ENCODE measurements around the gene C5AR1.
"Not testable (repeated sequence)": the region's sequence is repeated elsewhere in the genome, so short reads cannot be mapped to it uniquely, and the experiment has no call there.

Gene C5AR1

GRCh38 chr19:47309608-47310007 lies at the start of gene C5AR1:
Gene C5AR1 (plus strand): TSS chr19:47309861. CDS start chr19:47309896, 35 bp downstream.
- DNase-seq = peak in 1 of 2 experiments; percentile 7

- DNase-seq = no peak
Measured at GRCh38 chr19:47260476-47260875, 49.2 kb upstream of the C5AR1 start.

- DNase-seq = not testable (repeated sequence)
Measured at GRCh38 chr19:47261946-47262793, 47.5 kb upstream of the C5AR1 start.

GRCh38 chr19:47264629-47265028 lies 45.0 kb upstream of the C5AR1 start:
- DNase-seq = no peak

GRCh38 chr19:47266401-47266941 lies 43.2 kb upstream of the C5AR1 start:
- no peak for DNase-seq

- no peak for DNase-seq
Measured at GRCh38 chr19:47267350-47267759, 42.3 kb upstream of the C5AR1 start.

GRCh38 chr19:47268028-47268427 lies 41.6 kb upstream of the C5AR1 start:
- no peak for DNase-seq

GRCh38 chr19:47269596-47269995 lies 40.1 kb upstream of the C5AR1 start:
- no peak for DNase-seq

GRCh38 chr19:47270408-47270807 lies 39.3 kb upstream of the C5AR1 start:
- DNase-seq = no peak

GRCh38 chr19:47271949-47272348 lies 37.7 kb upstream of the C5AR1 start:
- DNase-seq = no peak

- DNase-seq = no peak
Measured at GRCh38 chr19:47272448-47273312, 37.0 kb upstream of the C5AR1 start.

GRCh38 chr19:47273313-47274070 lies 36.2 kb upstream of the C5AR1 start:
- peak; percentile 65 to 83 for DNase-seq

GRCh38 chr19:47274071-47274890 lies 35.4 kb upstream of the C5AR1 start, which contains the start of gene INAFM1:
Gene INAFM1 (plus strand): TSS chr19:47274885. CDS start chr19:47274920, 35 bp downstream.
- DNase-seq = peak; percentile 69 to 80

GRCh38 chr19:47274891-47275761 lies 34.5 kb upstream of the C5AR1 start:
- DNase-seq = peak in 1 of 2 experiments; percentile 35

GRCh38 chr19:47275791-47276461 lies 33.7 kb upstream of the C5AR1 start:
- no peak for DNase-seq

GRCh38 chr19:47276513-47276912 lies 33.1 kb upstream of the C5AR1 start:
- DNase-seq = not testable (repeated sequence)

- DNase-seq = no peak
Measured at GRCh38 chr19:47280183-47280797, 29.4 kb upstream of the C5AR1 start.

- DNase-seq = no peak
Measured at GRCh38 chr19:47283405-47284059, 26.1 kb upstream of the C5AR1 start.

Data from AML-193 (cell line).